Psoas muscle (tissue), 8 donors: ENCODE results near the gene ARHGEF26. TPM values are rescaled to one million over a fixed set of nuclear protein-coding genes. Genes with fewer than 3 reads are reported as not detected.

Experiments used
- ATAC-seq, 4 donors: fragments of 200-7000 bp; cut with Tn5 transposase; one replicate each; pipeline ENCODE4 v1.9.1; 2020; ENCODE audit warnings: moderate library complexity in 3 of 4, mild to moderate bottlenecking in 2 of 4
- DNase-seq, 2 donors: peaks; one replicate each; pipeline ENCODE4 v3.0.0-alpha.2; 2020
- H3K27ac ChIP-seq: fragments of 200-600 bp; one replicate; pipeline ENCODE4 v1.8.0; 2022
- H3K27me3 ChIP-seq, 3 donors: fragments of 200-600 bp in 1 of 3; one replicate each; pipeline versions ENCODE4 v1.6.1 to v1.8.0; 2013 to 2022; ENCODE audit warnings: low read length in 2 of 3, mild to moderate bottlenecking in 2 of 3, moderate library complexity in 1 of 3; ENCODE audit not compliant: insufficient read depth in 3 of 3
- H3K36me3 ChIP-seq, 2 donors: fragments of 200-600 bp in 1 of 2; one replicate each; pipeline versions ENCODE4 v1.6.1 to v1.8.0; 2013 to 2022; ENCODE audit warnings: low read depth in 1 of 2, mild to moderate bottlenecking in 1 of 2, moderate library complexity in 1 of 2; ENCODE audit not compliant: insufficient read depth in 1 of 2
- H3K4me1 ChIP-seq: fragments of 200-600 bp; one replicate; pipeline ENCODE4 v1.8.0; 2022
- H3K4me3 ChIP-seq: fragments of 200-600 bp; one replicate; pipeline ENCODE4 v1.8.0; 2022; ENCODE audit warnings: mild to moderate bottlenecking
- H3K9me3 ChIP-seq: fragments of 200-600 bp; one replicate; pipeline ENCODE4 v1.8.0; 2022
- WGBS, 3 donors: extraction: QIAGEN DNeasy Blood & Tissue Kit; methylation state at CpG; one replicate each; pipeline versions ENCODE4 v1.1.6 to v1.1.7; 2013; 5-methylcytosine and 5-hydroxymethylcytosine counted together
- intact Hi-C, 2 donors: fragments of 100-400 bp; cut with DNase I; formaldehyde crosslinking; loops; one replicate each; pipeline versions ENCODE4 v1.11.0 to v1.14.2; 2022
- polyA plus RNA-seq, 3 donors: library from polyadenylated mRNA; stranded (reverse); fragments of 200-250 nt; gene quantifications; one replicate each; pipeline ENCODE4 v1.2.3, GENCODE V29; 2013
- total RNA-seq, 4 donors: library from RNA; stranded (reverse); fragmentation: NEBNext Ultra II Directional in 2 of 4; extraction: Animal tissue kit (Norgen Biotek cat#: 25700) in 2 of 4; gene quantifications; one replicate each; pipeline versions ENCODE4 v1.2.1 to v1.2.4, GENCODE V29; 2021 to 2023
- TF ChIP-seq, protein P1 (sequence below): fragments of 200-600 bp; IDR thresholded peaks from one replicate; pipeline ENCODE4 v1.8.0; 2022; ENCODE audit warnings: antibody characterized with exemption
- donor health status: healthy with polysubstance abuse.
- donor health status: DM: no; HTN: no; CAD: no; lungs with moderate emphysema.
- donor health status: Bipolar disorder and iron deficiency.
- donor health status: healthy.
- donor health status: DM: yes; HTN: yes; CAD: no.
- donor health status: DM: no; HTN: no; CAD: no.
- donor health status: DM: no; HTN: no; CAD: no.
- donor health status: DM: yes; HTN: yes; CAD: no.

ARHGEF26 gene
- total and polyA plus RNA-seq, 7 donors, result 0.35 to 1.8 (median 0.42) TPM

- H3K4me1 ChIP-seq, result no peaks in the 10 kb centered on the region
- DNase-seq (no peak), ATAC-seq (peak in 3 of 4 donors; percentile 19 to 57 (median 47))
- no peaks in the 10 kb centered on the region for H3K27me3 ChIP-seq
- H3K9me3 ChIP-seq, result no peaks in the 10 kb centered on the region
- intact Hi-C loops, result no loop called here
- H3K27ac ChIP-seq, result no peak overlapping the region
- H3K36me3 ChIP-seq, result no peaks in the 10 kb centered on the region
- WGBS, 3 donors, result 24 to 42% (median 28%) methylated on average over 2 of the region's 2 CpGs
- H3K4me3 ChIP-seq, result no peak overlapping the region
- TF ChIP-seq, protein P1, sequence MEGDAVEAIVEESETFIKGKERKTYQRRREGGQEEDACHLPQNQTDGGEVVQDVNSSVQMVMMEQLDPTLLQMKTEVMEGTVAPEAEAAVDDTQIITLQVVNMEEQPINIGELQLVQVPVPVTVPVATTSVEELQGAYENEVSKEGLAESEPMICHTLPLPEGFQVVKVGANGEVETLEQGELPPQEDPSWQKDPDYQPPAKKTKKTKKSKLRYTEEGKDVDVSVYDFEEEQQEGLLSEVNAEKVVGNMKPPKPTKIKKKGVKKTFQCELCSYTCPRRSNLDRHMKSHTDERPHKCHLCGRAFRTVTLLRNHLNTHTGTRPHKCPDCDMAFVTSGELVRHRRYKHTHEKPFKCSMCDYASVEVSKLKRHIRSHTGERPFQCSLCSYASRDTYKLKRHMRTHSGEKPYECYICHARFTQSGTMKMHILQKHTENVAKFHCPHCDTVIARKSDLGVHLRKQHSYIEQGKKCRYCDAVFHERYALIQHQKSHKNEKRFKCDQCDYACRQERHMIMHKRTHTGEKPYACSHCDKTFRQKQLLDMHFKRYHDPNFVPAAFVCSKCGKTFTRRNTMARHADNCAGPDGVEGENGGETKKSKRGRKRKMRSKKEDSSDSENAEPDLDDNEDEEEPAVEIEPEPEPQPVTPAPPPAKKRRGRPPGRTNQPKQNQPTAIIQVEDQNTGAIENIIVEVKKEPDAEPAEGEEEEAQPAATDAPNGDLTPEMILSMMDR, result no peak
Measured at GRCh38 chr3:154243353-154243752, 122.2 kb downstream of the ARHGEF26 start.

DNA sequence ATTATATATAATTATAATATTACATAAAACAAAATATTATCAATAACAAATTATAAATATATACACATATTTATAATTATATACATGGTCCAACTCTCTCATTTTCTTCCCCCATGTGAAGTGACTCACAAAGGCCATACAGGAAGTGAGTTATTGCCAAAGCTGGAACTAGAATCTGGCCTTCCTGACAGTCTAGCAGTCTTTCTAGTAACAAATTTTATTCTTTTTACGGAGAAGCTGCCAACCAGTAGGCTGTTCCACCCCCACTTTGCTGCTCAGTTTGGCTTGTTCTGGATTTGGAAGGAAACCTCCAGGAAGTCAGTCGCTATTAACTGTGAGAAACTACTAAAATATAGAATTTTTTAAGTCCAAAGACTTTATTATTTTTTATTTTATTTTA is 123.5 kb downstream of the ARHGEF26 start:
- no peaks in the 10 kb centered on the region for H3K4me1 ChIP-seq
- H3K9me3 ChIP-seq, result no peaks in the 10 kb centered on the region
- intact Hi-C loops, result no loop called here
- ATAC-seq, result no peak
- H3K4me3 ChIP-seq, result no peak overlapping the region
- TF ChIP-seq, protein P1, result no peak
- H3K36me3 ChIP-seq, result peaks cover 0 to 9% of the 10 kb centered on the region in 2 donors
- no peak for DNase-seq
- WGBS, 3 donors, result 36 to 53% (median 40%) methylated on average over 2 of the region's 2 CpGs
- H3K27me3 ChIP-seq, result no peaks in the 10 kb centered on the region
- no peak overlapping the region for H3K27ac ChIP-seq

DNA sequence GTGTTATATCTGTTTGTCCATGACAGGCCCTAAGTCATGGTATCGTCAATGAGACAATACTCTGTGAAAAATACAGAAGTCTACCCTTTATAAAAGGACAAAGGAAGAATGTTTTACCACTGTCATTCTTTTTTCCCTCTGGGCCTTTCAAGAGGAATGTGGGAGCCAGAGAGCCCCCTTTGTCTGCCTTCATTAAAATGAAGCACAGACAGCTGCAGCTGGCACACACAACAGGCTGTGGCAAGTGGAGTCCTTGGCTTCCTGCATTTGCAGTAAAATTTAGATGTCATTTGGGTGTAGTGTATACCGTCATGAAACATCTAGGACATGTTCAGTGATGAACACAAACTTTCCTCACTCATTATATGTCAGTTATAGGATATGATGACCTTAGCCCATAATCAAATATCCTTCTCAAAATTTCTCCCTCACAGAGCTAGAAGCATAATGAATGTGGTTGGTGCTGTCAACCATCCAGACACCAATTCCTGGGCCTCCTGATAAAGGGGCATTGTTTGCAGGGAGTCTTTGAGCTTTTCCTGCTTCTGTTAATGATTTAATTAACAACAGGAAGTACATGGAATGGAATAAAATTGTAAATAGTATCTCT is 126.7 kb downstream of the ARHGEF26 start:
- 36 to 60% (median 47%) methylated on average over 2 of the region's 2 CpGs for WGBS, 3 donors
- Histone ChIP-seq H3K36me3 (peaks cover 0 to 40% of the 10 kb centered on the region in 2 donors), H3K27ac (no peak overlapping the region), H3K9me3 (no peaks in the 10 kb centered on the region), H3K27me3 (no peaks in the 10 kb centered on the region), H3K4me3 (no peak overlapping the region), H3K4me1 (no peaks in the 10 kb centered on the region)
- ATAC-seq (no peak), DNase-seq (no peak)
- TF ChIP-seq, protein P1, result no peak
- intact Hi-C loops, result no loop called here

DNA sequence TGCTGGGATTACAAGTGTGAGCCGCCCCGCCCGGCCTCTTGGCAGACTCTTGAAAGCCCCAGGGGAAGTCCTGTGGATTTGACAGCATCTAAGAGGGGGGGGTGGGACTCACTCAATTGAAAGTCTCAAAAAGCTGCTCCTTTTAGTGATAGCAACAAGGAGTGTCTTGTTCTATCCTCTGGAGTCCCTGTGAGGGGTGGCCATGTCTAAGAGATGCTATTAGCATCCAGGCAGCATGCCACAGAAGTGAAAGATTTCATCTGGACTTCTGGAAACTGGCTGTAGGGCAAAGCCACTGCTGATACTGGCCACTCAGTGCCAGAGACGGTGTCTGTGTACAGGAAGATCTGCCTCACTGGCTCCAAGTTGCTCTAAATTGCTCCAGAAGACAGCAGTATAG is 129.1 kb downstream of the ARHGEF26 start:
- DNase-seq (no peak), ATAC-seq (no peak)
- peaks cover 4 to 62% of the 10 kb centered on the region in 2 donors for H3K36me3 ChIP-seq
- no peaks in the 10 kb centered on the region for H3K27me3 ChIP-seq
- 94 to 97% (median 96%) methylated on average over 4 of the region's 4 CpGs for WGBS, 3 donors
- no peaks in the 10 kb centered on the region for H3K4me1 ChIP-seq
- H3K27ac ChIP-seq, result no peak overlapping the region
- H3K4me3 ChIP-seq, result no peak overlapping the region
- intact Hi-C loops, result loop anchor here in 1 of 2 donors (5.0 to 10.0 kb wide), 3 partner anchors 128 to 1205 kb away; partner anchors contain the start of gene ARHGEF26
- TF ChIP-seq, protein P1, result no peak
- no peaks in the 10 kb centered on the region for H3K9me3 ChIP-seq

GRCh38 chr3:154251610-154252009 is 130.4 kb downstream of the ARHGEF26 start:
- TF ChIP-seq, protein P1, result no peak
- H3K27me3 ChIP-seq, result no peaks in the 10 kb centered on the region
- ATAC-seq (no peak), DNase-seq (no peak)
- 95 to 100% (median 98%) methylated on average over 3 of the region's 3 CpGs for WGBS, 3 donors
- H3K9me3 ChIP-seq, result no peaks in the 10 kb centered on the region
- no peaks in the 10 kb centered on the region for H3K4me1 ChIP-seq
- H3K36me3 ChIP-seq, result peaks cover 4 to 75% of the 10 kb centered on the region in 2 donors
- H3K4me3 ChIP-seq, result no peak overlapping the region
- intact Hi-C loops, result loop anchor here in 1 of 2 donors (5.0 to 10.0 kb wide), 3 partner anchors 129 to 1207 kb away; partner anchors contain the start of gene ARHGEF26
- no peak overlapping the region for H3K27ac ChIP-seq
